ENCODE data around the gene PCED1B. TPM values are rescaled to one million over a fixed set of nuclear protein-coding genes. Genes with fewer than 3 reads are reported as not detected.

Gene PCED1B
- total and polyA plus RNA-seq, 2 donors (not counting 1 experiment from before 2014, with no cell fraction given): 0.33 to 0.83 TPM

GRCh38 chr12:47224563-47225133 lies 145.2 kb downstream of the PCED1B start:
- no peak overlapping the region for H3K4me2 ChIP-seq (ENCODE audit: extremely low read depth, insufficient read depth, low read length)
- no peaks in the 10 kb centered on the region for H3K36me3 ChIP-seq (ENCODE audit: control insufficient read depth, insufficient read depth, low read length)
- H3K9ac ChIP-seq (ENCODE audit: insufficient read depth, low read length): no peak overlapping the region
- H4K20me1 ChIP-seq (ENCODE audit: control insufficient read depth, extremely low read depth, insufficient read depth, low read length): no peaks in the 10 kb centered on the region
- H3K4me1 ChIP-seq (ENCODE audit: control insufficient read depth, extremely low read depth, insufficient read depth, low read length): peaks cover 2% of the 10 kb centered on the region
- H3K79me2 ChIP-seq (ENCODE audit: control insufficient read depth, insufficient read depth, low read length): no peaks in the 10 kb centered on the region
- no peak for DNase-seq (ENCODE audit: low read depth in 2 of 2)
- H3K27me3 ChIP-seq (ENCODE audit: control insufficient read depth, insufficient read depth, low read length): no peaks in the 10 kb centered on the region
- TF ChIP-seq CTCF (conservative IDR thresholded peaks at IDR 0.05 in 1 of 2, IDR thresholded peaks at IDR 0.05 in 1 of 2; ENCODE audit: low read depth in 1 of 2, low read length in 2 of 2) (no peak), EZH2 (IDR thresholded peaks at IDR 0.05; ENCODE audit: low read length, missing control alignments) (no peak)
- H3K27ac ChIP-seq (ENCODE audit: insufficient read depth, low read length): no peak overlapping the region
- H2AFZ ChIP-seq (ENCODE audit: low read length): no peak overlapping the region
- H3K4me3 ChIP-seq (replicated peaks in 1 of 4; ENCODE audit: control extremely low read depth in 1 of 4, insufficient read depth in 1 of 4, low read depth in 3 of 4, low read length in 4 of 4): no peak overlapping the region
- no peaks in the 10 kb centered on the region for H3K9me3 ChIP-seq (ENCODE audit: control insufficient read depth, insufficient read depth, low read depth, low read length)

GRCh38 chr12:47225356-47225755 lies 145.9 kb downstream of the PCED1B start:
- no peak for DNase-seq (ENCODE audit: low read depth in 2 of 2)
- Histone ChIP-seq H3K9me3 (ENCODE audit: control insufficient read depth, insufficient read depth, low read depth, low read length) (no peaks in the 10 kb centered on the region), H3K36me3 (ENCODE audit: control insufficient read depth, insufficient read depth, low read length) (no peaks in the 10 kb centered on the region), H3K4me3 (replicated peaks in 1 of 4; ENCODE audit: control extremely low read depth in 1 of 4, insufficient read depth in 1 of 4, low read depth in 3 of 4, low read length in 4 of 4) (no peak overlapping the region), H3K27me3 (ENCODE audit: control insufficient read depth, insufficient read depth, low read length) (no peaks in the 10 kb centered on the region), H3K4me2 (ENCODE audit: extremely low read depth, insufficient read depth, low read length) (no peak overlapping the region), H2AFZ (ENCODE audit: low read length) (no peak overlapping the region), H3K9ac (ENCODE audit: insufficient read depth, low read length) (no peak overlapping the region), H3K4me1 (ENCODE audit: control insufficient read depth, extremely low read depth, insufficient read depth, low read length) (peaks cover 2% of the 10 kb centered on the region), H4K20me1 (ENCODE audit: control insufficient read depth, extremely low read depth, insufficient read depth, low read length) (no peaks in the 10 kb centered on the region), H3K79me2 (ENCODE audit: control insufficient read depth, insufficient read depth, low read length) (no peaks in the 10 kb centered on the region), H3K27ac (ENCODE audit: insufficient read depth, low read length) (no peak overlapping the region)
- TF ChIP-seq CTCF (conservative IDR thresholded peaks at IDR 0.05 in 1 of 2, IDR thresholded peaks at IDR 0.05 in 1 of 2; ENCODE audit: low read depth in 1 of 2, low read length in 2 of 2) (no peak), EZH2 (IDR thresholded peaks at IDR 0.05; ENCODE audit: low read length, missing control alignments) (no peak)

- DNase-seq (ENCODE audit: low read depth in 2 of 2): no peak
- TF ChIP-seq CTCF (conservative IDR thresholded peaks at IDR 0.05 in 1 of 2, IDR thresholded peaks at IDR 0.05 in 1 of 2; ENCODE audit: low read depth in 1 of 2, low read length in 2 of 2) (no peak), EZH2 (IDR thresholded peaks at IDR 0.05; ENCODE audit: low read length, missing control alignments) (no peak)
- Histone ChIP-seq H4K20me1 (ENCODE audit: control insufficient read depth, extremely low read depth, insufficient read depth, low read length) (no peaks in the 10 kb centered on the region), H3K4me3 (replicated peaks in 1 of 4; ENCODE audit: control extremely low read depth in 1 of 4, insufficient read depth in 1 of 4, low read depth in 3 of 4, low read length in 4 of 4) (no peak overlapping the region), H3K4me2 (ENCODE audit: extremely low read depth, insufficient read depth, low read length) (no peak overlapping the region), H3K36me3 (ENCODE audit: control insufficient read depth, insufficient read depth, low read length) (no peaks in the 10 kb centered on the region), H3K4me1 (ENCODE audit: control insufficient read depth, extremely low read depth, insufficient read depth, low read length) (peaks cover 2% of the 10 kb centered on the region), H3K9ac (ENCODE audit: insufficient read depth, low read length) (no peak overlapping the region), H2AFZ (ENCODE audit: low read length) (no peak overlapping the region), H3K27me3 (ENCODE audit: control insufficient read depth, insufficient read depth, low read length) (no peaks in the 10 kb centered on the region), H3K9me3 (ENCODE audit: control insufficient read depth, insufficient read depth, low read depth, low read length) (no peaks in the 10 kb centered on the region), H3K79me2 (ENCODE audit: control insufficient read depth, insufficient read depth, low read length) (no peaks in the 10 kb centered on the region), H3K27ac (ENCODE audit: insufficient read depth, low read length) (no peak overlapping the region)
These were observed 146.8 kb downstream of the PCED1B start for GRCh38 chr12:47226199-47226598.

All from fibroblast of lung (primary cell).